GM19193 (cell line): ENCODE measurements around the gene CEBPB.
A peak's percentile ranks its signal among the peaks of the same experiment; 100 is the strongest.

ENCODE experiments used
- POLR2A ChIP-seq: IDR thresholded peaks from 4 replicates; pipeline ENCODE4 v1.6.1; 2011; ENCODE audit not compliant: insufficient read depth, insufficient read length; ENCODE audit errors: extremely low read depth

CEBPB gene

DNA sequence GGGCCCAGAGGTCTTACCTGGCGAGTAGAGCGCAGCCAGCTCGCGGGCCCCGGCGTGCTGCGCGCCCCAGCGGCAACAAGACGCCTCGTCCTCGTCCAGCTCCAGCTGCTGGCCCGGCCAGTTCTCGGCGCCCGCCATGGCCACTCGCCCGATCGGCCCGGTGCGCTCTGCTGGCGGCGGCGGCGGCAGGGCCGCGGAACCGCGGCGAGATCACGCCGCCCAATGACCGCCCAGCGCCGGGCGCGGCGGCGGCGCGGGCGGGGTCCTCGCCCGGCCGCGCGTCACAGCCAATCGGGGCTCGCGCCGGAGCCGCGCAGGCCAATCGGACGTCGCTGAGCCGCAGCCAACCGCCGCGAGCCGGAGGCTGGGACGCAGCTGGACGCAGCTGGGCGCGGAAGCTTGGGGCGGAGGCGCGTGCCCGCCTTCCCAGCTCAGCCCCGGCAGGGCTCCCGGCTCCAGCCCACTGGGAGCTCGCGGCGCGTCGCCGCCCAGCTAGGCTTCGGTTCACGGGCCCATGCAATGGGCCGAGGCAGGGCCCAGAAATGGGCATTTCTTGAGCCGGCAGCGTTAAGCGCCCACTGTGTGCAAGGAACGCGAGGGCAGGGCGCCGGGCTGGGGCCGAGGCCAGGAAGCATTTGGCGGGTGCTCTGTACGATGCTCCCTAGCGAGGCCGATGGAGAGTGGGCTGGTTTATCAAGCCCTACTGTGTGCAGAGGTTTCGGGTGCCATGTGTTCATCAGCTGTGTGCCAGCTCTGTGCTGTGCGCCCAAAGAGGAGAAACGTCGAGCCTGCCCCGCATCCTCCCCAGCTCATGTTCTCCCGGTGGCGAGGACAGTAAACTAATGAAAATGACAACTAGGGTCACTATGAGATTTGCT lies 36.9 kb upstream of the CEBPB start, which contains the start of gene PEDS1:
PEDS1 (minus strand) TSS at position 224 of the 878 bp plus-strand sequence; CDS start at position 138, 86 bp downstream.
- peak; percentile 88 for TF ChIP-seq POLR2A

DNA sequence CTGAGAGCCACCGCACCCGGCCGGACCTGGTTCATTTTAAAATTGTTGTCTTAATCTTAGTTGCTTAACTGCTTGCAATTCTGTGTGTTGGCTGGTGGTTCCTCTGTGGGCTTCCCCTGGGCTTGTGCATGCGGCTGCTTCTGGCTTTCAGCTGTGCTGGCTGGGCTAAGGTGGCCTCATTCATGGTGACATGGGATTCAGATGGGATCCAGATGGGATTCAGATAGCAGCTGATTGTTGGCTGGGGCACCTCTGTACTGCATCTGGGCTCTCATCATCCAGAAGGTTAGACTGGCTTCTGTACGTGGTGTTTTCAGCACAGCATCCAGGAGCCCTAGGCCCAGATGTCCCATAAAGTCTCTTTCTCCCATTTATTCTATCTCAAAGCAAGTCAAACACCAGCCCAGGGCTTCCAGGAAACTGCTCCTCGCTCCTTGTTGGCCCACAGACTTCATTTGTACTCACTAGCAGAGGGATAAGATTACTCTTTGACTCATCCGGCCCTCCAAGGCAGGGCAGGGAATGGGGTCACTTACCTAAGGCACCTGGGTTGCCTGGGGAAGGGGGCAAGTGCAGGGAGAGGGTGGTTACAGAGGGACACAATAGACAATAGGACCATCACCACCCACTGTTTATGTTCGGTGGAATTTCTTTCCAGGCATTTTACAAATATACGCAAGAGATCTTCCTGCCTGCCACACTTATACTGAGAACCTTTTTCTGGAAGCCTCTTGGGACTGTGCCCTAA lies 26.9 kb upstream of the CEBPB start:
- no peak for TF ChIP-seq POLR2A

DNA sequence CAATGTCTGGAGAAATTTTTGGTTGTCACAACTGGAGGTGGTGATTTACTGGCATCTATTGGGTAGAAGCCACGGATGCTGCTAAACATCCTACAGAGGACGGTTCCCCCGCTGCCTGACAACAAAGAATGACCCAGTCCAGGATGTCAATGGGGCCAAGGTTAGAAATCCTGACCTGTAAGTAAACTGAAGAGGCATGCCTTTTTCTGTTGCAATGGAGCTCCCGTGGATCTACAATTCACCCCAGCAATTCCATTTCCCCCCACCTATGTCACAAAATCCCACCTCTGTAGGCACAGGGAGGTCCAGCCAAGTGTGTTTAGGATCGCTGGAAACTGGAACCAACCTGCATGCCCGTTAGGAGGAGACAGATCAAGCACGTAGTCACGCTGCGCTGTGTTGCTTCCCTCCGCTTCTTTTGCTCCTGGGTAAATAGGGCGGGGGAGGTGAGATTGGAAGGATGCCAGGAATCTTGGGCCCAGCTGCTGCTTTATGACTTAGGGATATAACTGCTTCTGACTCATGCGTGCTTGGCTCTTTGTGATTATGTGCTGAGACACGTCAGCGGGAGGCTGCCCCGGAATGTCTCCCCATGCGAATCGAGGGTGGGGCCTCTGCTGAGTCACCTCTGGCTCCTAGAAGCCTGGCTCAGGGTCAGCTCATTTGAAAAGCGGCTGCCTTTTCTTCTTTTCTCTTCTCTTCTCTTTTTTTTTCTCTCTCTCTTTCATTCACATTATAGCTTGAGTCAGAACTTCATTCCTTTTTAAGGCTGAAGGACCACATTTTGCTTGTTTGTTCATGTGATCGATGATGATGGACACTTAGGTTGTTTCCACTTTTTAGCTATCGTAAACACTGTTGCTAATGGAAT lies 24.7 kb upstream of the CEBPB start:
- TF ChIP-seq POLR2A, result peak; percentile 43

DNA sequence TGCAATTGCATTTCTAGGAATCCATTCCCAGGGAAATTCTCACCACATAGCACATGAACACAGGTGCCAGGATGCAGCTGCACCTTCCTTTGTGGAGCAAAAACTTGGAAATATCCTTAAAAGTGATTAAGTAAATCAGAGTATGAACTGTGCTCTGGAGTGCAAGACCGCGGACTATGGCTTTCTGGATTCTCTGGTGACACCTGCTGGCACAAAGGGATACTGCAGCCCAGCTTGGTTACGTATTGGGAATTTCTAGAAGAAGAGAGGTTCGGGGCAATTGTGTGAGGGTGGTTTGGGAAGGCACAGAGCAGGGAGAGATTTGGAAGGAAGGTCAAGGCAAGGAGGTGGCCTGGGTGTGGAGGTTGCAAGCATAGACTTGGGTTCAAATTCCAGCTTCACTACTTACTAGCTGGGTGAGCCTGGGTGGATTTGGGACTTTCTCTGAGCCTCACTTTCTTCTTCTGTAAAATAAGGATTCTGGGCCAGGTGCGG lies 21.3 kb upstream of the CEBPB start:
- no peak for TF ChIP-seq POLR2A

DNA sequence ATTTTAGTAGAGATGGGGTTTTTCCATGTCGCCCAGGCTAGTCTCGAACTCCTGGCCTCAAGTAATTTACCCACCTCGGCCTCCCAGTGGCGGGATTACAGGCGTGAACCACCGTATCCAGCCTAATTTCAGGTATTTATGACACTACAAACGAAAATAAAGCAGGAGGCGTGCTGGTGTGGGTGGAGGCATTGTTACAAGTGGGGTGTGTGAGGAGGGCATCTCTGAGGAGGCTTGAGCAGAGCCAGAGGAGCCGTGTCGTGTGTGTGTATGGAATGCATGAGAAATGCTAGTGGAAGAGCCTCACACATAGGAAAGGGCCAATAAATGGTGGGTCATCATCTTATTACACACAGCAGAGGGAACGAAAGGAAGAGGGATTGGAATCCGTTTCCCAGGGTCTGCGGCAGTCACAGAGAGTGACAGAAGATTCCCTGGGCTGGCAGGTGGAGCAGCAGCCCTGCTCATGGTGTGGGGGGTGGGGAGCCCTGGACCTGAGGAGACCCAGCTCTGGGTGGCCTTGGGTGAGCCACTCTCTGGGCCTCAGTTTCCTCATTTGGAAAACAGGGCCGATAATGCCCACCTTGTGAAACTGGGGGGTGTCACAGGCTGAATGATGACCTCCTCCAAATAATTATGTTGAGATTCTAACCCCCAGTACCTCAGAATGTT lies 19.9 kb upstream of the CEBPB start:
- TF ChIP-seq POLR2A, result no peak

DNA sequence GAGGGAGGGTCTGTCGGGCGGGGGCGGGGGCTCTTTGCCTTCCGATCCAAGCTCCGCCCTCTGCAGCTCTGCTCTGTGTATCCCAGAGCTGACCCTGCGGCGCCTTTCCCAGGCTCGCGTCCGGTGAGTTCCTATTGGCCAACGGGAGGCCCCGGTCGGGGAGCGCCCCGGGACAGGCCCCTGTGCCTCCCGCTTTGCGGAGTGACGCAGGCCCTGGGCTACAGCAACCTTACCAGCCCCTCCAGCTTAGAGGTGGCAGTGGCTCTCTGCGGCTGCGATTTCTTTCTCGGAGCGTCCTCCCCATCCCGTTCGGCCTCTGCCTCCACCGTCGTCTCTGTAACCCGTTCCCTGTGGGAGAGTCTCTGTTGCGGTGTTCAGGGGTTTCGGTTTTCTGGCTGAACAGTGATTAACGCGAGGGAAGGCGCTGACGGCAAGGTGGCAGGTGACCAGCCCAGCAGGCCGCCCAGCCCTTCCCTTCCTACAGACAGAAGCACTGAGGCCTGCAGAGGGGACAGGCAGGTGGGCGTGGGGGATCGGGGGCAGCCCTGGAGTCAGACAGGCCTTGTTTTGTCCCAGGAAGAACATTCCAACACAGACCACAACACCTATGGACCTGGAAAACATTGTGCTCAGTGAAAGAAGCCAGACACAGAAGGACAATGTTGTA lies 18.1 kb upstream of the CEBPB start:
- no peak for TF ChIP-seq POLR2A

DNA sequence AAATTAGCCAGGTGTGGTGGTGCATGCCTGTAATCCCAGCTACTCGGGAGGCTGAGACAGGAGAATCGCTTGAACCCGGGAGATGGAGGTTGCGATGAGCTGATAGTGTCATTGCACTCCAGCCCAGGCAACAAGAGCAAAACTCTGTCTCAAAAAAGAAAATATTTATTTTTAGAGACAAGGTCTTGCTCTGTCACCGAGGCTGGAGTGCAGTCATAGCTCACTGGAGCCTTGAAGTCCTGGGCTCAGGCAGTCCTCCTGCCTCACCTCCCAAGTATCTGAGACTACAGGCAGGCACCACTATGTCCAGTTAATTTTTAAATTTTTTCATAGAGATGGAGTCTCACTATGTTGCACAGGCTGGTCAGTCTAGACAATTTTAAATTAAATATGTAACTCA lies 16.2 kb upstream of the CEBPB start:
- no peak for TF ChIP-seq POLR2A

DNA sequence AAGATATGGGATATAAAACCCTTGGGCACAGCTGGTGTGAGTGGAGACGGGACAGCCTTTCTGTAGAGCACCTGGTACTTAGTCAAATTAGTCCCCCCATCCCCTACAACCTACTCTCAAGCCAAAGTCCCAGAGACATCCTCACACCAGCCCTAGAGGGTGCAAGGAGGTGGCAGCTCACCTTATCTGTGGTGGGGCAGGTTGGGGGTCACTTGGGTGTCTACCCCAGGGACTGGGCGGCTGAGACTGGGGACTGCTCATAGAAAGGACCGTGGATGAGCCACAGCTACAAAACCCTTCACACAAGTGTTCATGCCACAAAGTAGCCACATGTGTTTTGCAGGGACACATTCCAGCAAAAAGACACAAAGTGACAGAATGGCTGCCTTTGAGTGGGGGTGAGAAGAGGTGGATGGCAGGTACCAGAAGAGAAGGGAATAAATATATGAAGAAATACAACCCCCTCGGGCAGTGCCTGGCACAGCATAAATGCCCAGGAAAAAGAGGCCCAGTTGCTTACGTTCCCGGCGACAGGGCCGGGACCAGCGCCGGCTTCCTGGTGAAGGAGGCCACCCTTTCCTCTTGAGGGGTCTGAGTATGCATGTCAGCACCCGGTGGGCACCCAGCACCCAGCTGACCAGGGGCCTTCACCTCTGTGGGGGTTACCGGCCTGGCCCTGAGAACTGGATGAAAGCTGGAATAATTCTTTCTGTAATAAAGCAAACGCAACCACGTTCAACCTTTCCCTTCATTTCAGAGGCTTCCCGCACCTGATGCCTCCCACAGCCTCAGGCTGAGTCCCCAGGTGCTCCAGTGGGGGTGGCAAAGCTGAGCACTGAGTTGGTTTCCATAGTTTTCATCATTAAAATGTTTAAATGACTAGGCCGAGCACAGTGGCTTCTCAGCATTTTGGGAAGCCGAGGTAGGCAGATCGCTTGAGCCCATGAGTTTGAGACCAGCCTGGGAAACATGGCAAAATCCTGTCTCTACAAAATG lies 14.4 kb upstream of the CEBPB start:
- no peak for TF ChIP-seq POLR2A

DNA sequence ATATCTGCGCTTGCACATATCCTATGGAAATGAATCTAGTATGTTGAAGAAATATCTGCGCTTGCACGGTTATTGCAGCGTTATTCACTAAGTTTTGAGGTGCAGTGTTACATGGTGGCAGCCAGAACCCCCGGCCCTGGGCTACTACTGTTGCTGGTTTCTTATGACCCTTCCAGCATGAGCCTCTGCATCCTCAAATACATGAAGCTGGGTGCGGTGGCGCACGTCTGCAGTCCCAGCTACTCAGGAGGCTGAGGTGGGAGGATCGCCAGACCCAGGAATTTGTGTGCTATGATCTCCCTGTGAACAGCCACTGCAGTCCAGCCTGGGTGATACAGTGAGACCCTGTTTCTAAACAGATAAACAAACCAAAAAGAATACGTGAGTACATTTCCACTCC lies 9.3 kb upstream of the CEBPB start:
- no peak for TF ChIP-seq POLR2A

DNA sequence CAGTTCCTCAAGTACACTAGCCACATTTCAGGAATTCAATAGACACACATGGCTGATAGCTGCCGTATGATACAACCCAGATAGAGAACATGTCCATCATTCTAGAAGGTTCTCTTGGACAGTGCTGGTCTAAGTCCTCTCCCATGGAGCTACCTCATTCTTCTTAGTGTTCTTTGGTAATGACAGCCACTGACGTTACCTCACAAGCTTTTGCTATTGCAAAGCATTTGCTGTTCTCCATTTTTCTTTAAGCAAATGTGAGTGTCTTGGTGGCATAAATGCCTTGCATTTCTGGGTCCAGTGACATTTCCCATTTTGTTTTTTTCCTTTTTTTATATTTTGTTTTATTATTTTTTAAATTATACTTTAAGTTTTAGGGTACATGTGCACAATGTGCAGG lies 8.3 kb upstream of the CEBPB start:
- TF ChIP-seq POLR2A, result no peak

DNA sequence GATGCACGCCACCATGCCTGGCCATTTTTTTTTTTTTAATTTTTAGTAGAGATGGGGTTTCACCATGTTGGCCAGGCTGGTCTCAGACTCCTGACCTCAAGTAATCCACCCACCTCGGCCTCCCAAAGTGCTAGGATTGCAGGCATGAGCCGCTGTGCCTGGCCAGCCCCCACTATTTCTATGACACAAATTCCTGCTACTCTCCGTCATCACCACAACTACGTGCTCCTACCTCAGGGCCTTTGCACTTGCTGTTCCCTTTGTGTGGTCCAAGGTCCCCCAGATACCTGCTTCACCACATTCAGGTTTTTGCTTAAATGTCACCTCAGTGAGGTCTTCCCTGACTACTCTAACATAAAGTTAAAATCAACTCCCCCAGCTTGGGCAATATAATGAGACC lies 5.2 kb upstream of the CEBPB start:
- TF ChIP-seq POLR2A, result no peak

DNA sequence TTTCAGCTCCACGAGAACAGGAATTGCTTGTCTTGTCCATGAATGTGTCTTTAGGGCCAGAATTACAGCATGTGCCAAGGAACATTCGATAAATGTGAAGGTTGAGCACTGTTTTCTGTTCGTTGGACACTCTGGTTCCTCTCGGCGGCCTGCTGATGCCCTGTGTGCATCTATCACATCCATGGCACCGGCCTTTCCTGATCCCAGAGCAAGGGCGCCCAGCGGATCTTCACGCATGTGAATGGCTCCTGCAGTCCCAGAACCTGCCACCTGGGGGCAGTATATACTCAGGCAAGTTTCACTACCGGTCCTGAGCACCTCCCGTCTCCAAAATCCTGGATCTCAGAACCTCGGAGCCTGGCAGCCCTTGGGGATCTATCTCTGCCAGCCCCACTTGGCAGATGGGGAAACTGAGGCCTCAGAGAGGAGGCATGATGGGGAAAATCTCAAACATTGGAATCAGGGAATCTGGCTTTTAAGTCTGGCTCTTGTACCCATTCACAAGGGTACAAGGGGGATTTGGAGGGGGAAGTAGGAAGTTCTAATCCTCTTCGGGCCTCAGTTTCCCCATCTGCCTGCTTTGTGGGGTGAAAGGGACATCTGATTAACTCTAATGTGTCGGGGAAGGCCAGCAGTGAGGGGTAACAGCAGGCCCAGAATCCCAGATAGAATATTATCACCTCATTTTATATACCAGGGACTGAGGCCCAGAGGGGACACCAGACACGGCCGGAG lies 4.3 kb upstream of the CEBPB start:
- no peak for TF ChIP-seq POLR2A

DNA sequence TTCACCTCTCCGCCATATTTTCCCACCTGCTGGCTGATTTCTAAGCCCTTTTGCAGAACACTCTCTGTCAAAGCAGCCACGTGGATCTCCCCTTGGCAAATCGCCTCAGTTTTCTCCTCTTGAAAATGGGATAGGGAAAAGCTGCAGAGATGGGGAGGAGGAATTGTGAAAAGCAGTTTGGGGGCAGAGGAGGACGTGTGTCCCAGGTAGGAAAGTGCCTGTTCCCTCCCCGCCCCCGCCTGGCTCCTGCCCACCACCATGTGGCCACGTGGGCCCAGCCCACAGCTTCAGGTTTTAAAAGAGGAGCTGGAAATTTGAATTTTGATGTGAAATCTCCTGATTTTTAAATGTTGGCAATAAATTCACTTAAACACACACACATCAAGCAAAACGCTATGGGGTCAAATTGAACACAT lies 3.6 kb upstream of the CEBPB start:
- no peak for TF ChIP-seq POLR2A
